HG03095 (cell line): ENCODE measurements around the gene MEGF6.

Source experiments
- ATAC-seq: cut with Tn5 transposase; IDR thresholded peaks from one replicate; pipeline ENCODE4 v1.9.1; 2021; ENCODE audit warnings: moderate library complexity; ENCODE audit not compliant: unreplicated experiment

MEGF6 gene

DNA sequence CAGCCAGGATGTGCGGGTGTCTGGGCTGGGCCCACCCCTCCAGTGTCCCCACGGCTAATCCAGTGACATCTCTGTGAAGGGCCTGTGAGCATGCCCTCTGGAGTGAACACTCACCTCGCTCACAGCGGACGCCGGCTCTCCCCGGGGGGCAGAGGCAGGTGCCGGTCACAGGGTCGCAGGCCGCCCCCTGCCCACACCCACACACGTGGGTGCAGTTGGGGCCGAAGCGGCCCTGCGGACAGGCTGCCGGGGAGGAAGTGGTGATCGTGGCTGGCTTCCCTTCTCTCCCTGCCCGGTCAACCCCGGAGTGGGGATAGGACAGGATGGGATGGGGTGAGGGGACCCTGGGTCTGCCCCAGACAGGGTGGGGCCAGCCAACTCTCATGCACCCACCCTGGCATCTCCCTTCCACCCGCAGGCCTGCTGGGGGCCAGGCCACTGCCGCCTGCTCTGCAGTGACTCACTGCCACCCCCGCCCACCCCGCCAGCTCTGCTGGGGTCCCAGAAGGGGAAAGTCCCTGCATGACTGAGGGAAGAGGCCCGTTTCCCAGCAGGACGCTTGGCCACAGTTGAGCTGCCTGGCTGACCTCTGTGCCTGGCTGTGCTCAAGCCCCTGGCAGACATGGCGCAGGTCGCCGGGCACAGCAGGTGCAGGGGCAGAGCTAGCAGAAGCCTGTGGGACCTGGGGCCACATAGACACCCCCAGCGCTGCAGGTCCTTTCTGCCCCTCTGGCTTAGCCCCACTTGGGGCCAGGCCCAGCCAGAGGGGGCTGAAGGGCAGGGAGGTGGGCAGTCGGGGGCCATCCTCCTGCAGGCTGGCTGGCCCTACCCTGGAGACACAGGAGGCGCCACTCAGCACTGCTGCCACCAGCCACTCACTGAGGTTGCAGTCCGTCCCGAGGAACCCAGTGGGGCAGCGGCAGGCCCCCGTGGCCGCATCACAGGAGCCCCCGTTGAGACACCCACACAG lies 115.2 kb downstream of the MEGF6 start:
- ATAC-seq: no peak

DNA sequence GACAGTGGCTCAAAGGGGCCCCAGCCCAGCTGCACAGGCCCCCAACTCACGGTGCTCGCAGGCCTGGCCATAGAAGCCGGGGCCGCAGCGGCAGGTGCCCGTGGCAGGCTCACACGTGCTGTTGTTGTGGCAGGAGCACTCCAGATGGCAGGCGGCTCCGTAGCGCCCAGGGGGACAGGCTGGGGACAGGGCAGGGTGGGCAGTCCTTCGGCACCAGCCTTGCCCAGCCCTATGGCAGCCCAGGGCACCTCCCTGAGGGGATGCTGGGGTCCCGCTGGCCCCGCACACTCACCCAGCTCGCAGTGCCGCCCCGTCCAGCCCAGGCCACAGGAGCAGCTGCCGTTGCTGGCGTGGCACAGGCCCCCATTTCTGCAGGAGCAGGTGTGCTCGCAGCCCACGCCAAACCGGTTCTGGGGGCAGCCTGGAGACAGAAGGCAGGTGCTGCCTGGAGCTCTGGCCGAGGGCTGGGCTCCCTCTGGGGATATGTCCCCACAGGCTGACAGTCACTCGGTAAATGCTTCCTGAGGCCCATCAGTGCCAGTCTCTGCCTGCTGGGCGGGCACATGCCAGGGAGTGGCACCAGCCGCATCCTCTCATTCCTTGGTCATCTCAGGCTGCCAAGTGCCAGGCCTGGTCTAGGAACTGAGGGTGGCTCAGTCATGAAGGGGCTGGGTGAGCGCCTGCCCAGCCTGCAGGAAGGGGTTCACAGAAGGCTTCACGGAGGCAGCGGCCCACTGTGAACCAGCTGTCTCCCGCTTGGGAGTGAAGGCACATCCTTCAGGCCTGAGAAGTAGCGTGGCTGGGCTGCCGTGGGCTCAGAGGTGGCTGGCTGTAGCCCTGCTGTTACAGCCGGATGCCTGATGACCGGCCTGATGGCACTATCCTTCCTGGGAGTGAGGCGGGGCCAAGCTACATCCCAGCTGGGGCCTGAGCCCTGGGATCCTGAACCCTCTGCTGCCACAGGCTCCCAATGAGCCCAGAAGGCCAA lies 116.7 kb downstream of the MEGF6 start:
- no peak for ATAC-seq

DNA sequence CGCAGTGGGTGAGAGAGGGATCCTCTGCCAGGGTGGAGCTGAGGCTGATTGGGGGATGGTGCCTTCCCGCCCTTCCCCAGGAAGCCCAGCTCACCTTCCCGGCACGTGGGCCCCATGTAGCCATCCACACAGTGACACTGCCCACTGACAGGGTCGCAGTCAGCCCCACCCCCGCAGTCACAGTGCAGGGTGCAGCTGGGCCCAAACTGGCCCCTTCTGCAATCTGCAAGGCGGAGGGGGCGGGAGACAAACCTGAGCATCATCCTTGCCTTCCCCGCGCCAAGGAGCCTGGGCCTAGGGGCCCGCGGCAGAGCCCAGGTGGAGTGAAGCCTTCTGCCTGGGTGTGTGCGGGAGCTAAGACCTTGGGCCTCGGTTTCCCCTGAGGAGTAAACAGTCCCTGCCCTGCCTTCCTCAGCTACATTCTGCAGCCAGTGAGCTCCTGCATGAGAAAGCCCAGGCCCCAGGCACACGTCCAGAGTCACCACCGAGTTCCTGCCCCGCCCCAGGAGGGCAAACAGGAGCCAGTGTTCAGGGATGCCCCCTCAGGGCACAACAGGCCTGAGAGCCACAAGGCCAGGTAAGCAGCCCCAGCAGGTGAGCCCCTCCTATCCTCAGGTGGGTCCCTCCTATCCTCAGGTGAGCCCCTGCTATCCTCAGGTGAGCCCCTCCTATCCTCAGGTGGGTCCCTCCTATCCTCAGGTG lies 118.6 kb downstream of the MEGF6 start:
- no peak for ATAC-seq

DNA sequence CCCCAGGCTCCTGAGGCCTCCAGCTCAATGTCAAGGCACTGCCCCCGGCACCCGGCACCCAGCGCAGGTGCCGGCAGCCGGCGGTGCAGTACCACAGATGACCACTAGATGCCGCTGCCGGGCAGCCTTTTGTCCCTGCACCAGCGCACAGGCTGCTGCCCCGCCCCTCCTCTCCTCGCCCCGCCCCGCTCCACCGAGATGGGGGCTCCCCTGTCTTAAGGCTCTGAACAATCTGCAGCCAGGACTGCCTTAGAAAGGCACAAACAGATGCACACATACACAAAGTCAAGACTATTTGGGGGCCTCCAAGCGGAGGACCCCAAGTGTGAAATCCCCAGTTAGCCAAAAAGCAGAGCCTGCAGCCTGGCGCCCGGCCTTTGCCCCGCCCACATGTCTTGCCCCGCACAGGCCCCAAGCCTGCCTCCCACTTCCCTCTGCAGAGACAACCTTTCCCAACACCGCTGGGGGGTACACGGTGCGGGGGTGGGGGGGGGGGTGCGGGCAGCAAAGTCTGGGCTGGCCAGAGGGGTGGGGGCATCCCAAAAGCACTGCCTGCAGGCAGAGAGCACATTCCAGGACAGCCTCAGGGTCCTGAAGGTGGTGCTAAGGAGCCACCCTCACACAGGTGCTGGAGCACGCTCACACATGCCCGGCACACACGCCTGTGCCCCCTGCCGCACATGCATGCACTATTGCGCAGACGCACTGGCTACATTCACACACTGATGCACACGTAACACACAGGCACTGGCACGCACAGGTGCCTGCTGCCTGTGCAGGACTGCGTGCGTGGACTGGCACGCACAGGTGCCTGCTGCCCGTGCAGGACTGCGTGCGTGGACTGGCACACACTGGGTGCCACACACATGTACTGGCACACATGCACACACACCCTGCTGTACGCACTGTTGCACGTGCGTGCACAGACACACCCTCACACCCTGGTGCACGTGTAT lies 119.7 kb downstream of the MEGF6 start:
- ATAC-seq: no peak

DNA sequence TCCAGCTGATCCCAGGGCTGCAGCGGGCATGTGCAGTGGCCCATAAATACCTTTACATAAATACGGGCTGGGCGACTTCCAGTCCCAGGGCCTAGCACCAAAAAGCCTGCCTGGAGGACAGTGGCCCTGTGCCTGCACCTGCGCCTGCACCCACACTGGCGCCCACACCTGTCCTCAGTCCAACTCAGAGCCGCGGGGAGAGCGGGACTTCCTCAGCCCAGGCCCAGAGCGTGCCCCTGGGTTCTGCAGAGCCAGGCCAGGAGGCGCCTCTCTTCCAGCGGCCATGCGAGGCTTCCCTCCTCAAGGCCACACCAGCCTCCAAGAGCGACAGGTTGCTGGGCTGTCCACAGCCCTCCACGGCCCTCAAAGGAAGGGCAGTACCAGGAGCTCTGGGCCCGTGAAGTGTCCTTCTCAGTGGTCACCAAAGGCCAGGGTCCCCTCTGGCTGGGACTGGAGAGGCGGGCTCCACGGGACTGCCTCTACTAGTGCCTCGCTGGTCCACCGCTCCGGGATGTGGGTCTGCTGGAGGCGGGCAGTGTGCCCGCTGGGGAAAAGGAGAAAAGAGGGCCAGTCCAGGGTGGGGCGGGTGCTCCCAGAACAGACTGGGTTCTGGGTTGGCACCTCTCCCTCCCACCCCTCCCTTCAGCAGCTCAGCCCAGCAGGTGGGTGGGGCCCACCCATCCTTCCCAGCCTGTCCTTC lies 121.1 kb downstream of the MEGF6 start:
- ATAC-seq: no peak

DNA sequence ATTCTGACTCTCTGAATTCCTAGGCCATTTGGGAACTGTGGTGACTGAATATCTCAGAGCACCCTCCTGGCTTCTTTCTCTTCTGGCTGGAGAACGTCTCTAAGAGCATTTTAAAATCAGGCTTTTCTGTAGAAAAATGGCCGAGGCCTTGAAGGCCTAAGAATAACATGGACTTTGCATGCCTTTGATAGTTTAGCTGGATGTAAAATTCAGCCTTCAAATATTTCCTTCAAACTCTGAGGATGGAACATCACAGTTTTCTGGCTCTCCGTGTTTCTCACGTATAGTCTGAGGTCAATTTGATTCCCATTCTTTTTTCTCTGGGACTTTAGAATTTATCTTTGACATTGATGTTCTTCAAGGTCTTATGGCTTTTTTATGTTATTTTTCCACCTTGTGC lies 122.9 kb downstream of the MEGF6 start:
- ATAC-seq: no peak

DNA sequence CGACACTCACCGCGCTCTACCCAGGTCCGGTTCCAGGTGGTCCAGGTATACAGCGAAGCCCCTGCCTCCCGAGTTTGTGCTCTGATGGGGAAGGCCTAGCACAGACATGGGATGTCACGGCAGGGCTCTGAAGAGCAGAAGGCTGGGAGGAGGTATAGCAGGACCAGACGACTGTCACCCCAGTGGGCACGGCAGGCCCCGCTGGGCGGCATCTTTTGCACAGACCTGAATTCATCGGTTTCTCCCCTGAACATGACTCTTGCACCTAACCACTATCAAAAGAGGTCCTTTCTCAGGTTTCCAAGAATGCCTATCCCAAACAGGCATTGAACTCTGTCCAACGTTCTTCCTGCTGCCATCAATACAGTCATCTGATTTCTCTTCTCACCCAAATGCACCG lies 126.3 kb downstream of the MEGF6 start:
- ATAC-seq: no peak

DNA sequence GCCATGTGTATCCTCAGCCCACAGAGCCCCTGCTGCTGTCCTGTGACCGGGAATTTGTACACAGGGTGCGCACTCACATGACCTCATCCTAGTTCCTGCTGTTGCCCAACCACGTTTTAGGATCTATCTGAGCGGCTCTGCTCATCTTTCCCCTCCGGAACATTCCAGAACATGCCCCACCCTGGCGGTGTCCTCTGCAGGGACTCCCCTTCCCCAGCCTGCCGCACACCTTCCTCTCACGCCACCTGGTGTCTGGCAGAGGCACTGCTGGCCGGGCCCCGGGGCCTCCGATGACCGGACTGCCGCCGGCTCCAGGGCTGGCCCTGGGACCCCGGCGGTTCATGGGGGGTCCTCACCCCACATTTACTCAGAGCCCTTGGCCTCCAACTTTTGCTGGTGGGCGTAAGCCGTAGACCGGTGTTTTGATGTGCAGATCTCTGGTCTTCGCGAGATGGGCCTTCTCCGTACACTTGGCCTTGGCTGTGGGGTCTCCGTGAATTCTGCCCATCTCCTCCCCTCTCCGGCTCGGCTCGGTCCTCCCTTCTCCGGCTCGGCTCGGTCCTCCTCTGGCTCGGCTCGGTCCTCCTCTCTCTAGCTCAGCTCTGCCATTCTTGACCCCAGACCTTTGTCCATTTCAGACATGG lies 127.4 kb downstream of the MEGF6 start:
- no peak for ATAC-seq

DNA sequence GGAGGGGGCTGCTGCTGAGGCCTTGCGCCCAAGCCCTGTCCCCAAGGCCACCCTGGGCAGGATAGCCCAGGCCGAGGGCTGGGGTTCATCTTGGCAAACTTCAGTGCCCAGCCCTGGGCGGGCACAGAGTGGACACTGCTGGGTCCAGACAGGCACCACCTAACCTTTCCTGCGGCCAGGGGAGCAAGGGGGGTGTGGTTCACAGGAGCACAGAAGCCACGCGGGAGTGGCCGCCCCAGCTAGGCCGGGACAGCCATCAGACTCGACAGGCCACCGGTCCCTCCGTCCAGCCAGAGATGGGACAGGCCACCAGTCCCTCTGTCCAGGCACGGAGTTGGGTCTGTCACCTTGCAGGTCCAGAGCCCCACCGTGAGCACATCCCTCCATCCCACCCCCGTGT lies 127.9 kb downstream of the MEGF6 start:
- no peak for ATAC-seq

DNA sequence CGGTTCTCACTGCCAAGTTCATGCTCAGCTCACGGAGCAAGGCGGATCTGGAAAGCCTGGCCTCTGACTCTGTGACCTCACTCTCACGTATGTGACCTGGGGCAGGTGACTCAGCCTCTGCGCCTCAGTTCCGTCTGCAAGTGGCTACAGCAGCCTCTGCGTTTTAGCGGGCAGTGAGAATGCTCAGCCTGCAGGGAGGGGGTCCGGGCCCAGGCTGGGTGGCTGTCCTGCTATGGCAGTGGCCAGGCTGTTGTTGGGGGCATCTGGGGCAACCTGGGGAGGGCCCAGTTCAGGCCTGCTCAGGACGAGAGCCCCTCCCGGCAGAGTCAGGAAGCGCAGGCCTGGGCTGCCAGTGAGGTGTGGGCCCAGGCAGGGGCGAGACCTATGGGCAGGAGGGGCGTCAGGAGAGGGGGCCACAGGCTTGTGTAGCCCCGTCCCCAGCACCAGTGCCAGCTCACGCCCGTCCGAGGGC lies 128.9 kb downstream of the MEGF6 start:
- no peak for ATAC-seq

DNA sequence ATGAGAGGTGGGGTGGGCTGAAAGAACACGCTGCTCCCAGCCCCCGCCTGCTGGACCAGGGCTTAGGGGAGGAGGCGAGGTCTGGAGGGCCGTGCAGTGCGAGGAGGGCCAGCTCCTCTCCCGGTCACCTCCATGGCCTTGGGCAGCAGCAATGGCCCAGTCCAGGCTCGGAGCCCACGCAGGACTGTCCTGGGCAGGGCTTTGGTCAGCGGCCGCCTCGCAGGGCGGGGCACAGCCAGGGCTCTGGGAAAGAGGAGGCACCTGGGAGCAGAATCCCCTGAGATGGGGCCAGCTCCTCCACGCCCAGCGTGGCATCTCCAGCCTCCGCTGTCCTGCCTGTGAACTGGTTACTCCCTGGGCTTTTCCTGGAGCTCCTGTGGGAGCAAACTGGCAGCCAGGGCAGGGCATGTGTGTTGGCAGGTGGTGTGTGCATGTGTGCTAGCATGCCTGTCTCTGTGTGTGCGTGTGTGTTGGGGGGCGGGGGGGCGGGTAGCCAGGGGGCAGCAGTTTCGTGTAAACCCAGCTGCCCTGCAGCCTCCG lies 129.4 kb downstream of the MEGF6 start:
- ATAC-seq: no peak

DNA sequence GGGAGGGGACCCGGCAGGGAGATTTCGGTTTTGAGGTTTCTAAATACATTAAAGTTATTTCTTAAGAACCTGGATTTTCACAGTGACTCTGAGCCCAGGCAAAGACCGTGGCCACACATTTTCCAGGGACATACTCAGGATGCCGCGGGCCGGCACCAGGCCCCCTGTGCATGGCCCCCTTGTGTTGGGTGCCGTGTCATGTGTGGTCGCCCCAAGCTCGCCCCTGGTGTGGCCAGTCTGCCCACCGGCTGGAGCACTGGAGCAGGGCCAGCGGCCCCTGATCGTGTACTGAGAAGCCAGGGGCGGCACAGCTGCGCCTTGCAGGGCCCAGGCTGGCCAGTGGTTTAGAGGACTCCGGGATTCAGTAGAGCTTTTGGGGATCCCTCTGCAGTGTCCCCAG lies 130.3 kb downstream of the MEGF6 start:
- ATAC-seq: no peak

DNA sequence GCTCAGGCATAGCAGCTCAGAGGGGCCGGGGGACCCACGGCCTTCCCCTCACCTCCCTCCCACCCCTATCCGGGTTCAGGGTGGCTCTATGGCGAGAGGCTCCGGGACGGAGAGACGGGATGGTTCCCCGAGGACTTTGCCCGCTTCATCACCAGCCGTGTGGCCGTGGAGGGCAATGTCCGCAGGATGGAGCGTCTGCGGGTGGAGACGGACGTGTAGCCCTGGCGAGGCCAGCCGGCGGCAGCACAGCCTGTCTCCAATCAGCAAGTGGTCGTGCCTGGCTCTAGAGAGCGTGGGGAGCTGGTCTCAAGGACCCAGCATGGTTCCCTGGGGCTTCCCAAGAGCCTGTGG lies 131.0 kb downstream of the MEGF6 start:
- ATAC-seq: no peak

DNA sequence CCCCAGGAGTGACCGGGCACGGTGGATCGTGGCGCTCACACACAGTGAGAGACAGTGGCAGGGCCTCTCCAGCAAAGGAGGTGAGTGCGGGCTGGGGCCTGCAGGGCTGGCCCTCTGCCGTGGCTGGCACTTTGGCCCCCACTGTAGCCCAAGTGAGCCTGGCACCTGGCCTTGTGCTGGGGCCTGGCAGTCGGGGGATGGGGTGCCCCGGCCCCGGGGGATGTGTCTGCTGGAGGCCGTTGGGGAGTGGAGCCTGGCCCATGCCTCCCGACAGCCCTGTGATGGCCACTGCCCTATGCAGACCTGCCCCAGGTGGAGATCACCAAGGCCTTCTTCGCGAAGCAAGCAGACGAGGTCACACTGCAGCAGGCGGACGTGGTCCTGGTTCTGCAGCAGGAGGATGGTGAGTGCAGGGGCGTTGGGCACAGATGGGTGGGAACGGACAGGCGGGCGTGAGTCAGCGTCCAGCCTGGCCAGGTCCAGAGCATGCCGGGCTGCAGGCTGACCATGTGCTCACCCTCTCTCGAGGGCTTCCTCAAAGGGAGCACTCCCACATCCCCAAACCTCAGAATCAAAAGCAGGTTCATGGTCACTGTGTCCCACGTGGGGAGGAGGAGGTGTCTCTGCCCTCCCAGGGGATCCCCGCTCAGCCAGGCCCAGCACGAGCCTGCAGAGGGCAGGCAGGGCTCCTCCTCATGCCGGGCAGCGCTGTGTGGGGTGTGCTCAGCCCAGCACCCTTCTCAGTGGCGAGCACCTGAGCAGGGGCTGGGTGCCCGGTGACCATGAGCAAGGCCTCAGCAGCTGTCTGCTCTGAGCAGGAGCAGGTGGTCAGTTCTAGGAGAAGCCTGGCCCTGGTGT lies 131.6 kb downstream of the MEGF6 start:
- no peak for ATAC-seq

DNA sequence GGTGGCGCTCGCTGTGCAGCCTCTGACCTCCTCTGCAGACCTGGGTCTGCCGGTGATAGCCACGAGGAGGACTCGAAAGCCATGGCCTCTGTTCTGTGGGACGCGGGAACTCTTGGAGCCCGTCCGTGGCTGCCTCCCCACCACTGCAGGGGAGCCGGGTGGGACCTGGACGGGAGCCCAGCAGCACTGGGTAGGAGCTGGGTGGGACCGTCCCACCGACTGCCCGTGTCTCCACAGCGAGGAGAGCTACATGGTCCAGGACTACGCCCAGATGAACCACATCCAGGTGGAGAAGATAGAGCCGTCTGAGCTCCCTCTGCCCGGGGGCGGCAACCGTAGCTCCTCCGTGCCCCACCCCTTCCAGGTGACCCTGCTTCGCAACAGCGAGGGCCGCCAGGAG lies 133.1 kb downstream of the MEGF6 start:
- ATAC-seq: no peak

DNA sequence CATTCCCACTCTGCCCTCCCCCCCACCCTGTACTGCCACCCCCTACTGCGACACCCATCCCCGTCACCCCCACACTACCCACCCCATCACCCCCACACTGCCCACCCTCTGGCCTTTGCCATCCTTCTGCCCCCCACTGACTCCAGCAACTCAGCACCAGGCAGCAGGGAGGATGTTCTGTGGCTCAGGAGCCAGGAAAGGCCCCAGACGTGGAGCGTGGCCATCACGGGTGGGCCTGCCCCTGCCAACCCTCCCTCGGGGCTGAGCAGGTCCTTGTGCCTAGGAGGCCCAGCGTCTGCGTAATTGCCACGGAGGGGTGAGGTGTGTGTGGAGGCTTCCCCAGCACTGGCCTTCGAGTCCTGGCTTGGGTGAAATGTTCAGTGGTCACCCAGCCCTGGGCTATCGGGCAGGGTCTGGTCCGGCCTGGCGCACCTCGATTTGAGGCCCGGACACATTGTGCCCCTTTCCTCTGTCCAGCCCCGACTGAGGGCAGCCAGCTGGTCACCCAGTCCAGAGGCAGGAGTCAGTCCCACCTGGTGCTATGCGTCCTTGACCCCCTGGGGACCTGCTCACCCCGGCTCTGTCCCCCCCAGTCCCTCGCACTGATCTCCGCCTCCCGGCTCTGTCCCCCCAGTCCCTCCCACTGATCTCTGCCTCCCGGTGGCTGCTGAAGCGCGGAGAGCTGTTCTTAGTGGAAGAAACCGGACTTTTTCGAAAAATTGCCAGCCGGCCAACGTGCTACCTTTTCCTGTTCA lies 133.9 kb downstream of the MEGF6 start:
- no peak for ATAC-seq

DNA sequence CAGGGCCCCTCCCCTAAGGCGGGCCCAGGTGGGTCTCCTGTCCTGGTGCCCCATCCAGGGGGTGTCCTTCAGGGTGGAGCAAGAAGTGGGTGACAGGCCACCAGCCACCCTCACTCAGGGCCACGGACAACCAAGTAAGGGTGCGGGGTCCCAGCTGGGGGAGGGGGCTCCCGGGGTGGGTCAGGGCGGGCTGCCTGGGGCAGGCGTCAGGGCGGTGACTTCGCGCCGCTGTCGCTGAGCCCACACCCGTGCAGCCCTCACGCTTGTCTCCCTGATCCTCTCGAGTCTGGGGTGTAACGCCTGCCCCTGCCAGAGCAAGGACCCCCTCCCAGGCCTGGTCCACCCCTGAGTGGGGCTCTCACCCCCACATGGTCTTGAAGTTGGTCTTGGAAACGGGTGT lies 134.6 kb downstream of the MEGF6 start:
- no peak for ATAC-seq
